ENCODE results near the gene BANP.
"Not testable (repeated sequence)": the region's sequence is repeated elsewhere in the genome, so short reads cannot be mapped to it uniquely, and the experiment has no call there.

BANP gene

DNA sequence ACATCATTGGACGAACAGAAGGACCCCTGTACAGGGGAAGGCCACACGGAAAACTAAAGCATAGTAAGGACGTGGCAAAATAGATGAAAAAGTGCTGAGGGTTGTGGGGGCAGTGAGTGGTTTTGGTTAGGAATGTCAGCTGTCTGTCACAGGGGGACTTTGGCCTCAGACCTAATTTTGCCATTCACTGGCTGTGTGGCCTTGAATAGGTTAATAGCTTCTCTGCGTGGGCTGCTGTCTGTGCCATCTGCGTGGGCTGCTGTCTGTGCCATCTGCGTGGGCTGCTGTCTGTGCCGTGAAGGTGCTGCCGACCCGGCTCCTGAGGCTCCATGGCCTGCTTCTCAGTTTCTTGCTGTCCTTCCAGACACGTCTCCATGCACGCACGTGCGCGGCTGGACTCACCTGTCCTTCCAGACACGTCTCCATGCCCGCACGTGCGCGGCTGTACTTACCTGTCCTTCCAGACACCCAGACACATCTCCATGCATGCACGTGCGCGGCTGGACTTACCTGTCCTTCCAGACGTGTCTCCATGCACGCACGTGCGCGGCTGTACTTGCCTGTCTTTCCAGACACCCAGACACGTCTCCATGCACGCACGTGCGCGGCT lies 47.1 kb downstream of the BANP start:
- not testable (repeated sequence) for DNase-seq

DNA sequence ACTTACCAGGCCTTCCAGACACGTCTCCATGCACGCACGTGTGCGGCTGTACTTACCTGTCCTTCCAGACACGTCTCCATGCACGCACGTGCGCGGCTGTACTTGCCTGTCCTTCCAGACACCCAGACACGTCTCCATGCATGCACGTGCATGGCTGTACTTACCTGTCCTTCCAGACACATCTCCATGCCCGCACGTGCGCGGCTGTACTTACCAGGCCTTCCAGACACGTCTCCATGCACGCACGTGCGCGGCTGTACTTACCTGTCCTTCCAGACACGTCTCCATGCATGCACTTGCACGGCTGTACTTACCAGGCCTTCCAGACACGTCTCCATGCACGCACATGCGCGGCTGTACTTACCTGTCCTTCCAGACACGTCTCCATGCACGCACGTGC lies 47.8 kb downstream of the BANP start:
- not testable (repeated sequence) for DNase-seq

DNA sequence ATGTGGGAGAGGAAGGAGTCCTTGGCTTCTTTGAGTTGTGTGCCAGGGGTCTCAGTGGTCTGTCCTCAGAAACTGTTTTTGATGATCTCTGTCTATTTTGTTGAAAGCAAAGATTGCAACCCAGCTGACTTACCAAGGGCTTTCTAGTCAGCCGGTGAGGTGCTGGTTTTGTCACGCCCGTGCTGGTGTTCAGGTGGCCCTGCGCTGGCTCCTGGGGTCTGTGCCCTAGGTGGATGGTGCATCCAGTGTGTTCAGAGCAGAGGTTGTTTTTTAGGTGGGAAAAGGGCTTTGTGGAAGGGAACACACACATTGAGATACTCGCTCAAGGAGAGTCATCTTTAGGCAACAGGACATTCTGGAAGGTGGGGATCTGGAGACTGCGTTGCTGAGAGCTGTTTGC lies 51.0 kb downstream of the BANP start:
- no peak for DNase-seq

DNA sequence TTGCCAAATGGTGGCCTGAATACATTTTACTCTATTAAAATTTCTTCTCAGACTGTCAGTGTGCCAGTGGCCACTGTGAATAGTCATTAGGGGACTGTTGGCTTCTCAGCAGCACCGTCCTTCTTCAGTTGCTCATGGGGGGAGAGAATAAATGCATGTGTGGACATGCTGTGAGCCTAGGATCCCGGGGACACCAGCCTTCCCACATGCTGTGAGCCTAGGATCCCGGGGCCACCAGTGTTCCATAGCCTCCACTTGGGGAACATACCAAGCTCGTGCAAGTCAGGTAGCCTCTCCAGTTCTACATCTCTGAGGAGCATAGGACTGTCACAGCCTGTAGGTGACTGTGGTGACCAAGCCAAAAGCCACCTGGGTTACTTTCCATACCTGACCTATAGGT lies 51.5 kb downstream of the BANP start:
- no peak for DNase-seq

DNA sequence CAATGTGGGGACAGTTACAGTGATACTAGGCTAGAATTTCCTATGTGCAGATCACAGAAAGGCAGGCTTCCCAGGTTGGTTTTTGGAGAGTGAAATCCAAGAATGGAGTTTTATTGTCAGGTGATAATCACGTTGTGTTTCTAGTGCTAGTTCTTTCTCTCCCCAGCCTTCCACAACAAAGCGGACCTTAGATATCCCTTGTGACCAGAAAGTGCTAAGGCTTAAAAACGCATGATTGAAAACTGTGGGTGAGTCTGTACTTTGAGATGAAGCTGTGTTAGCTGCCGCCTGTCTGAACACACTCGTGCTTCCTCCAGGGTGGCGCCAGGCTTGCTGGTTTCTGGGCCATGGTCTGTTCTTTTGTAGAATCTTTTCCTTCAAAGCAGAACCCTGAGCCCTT lies 52.1 kb downstream of the BANP start:
- no peak for DNase-seq

DNA sequence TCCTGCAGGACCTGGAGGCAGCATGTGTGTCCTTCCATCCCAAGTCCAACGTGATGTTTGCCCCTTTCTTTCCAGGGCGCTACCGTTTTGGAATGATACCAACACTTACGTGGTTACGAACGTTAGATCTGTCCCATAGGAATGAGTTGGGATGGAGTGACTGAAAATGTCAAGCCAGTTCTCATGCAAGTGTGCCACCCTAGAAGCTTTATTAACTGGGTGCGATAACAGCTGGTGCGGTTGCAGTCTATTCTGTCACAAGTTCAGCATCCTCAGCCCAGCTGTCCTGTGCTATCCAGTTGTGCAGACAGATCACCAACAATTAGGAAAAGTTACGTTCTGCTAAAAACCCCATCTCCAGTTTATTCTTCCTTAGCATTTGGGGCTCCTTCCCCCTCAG lies 52.5 kb downstream of the BANP start:
- no peak for DNase-seq

DNA sequence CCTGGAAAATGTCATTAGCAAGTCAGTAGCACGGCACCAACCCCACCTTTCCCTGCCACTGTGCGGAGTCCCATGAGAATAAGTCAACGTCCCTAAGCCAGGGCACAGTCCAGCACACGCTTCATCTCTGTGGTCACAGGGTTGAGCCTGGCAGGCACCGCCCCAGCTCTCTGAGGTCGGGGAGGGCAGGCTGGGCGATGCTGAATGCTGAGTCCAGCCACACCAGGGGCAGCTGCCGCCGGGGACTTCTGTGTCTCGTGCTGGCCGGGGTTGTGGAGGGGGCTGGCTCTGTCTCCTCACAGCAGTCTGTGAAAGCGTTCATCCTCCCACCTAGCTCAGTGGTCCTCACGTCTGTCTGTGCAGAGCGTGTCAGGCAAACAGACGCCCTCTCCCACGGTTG lies 53.2 kb downstream of the BANP start:
- no peak for DNase-seq

DNA sequence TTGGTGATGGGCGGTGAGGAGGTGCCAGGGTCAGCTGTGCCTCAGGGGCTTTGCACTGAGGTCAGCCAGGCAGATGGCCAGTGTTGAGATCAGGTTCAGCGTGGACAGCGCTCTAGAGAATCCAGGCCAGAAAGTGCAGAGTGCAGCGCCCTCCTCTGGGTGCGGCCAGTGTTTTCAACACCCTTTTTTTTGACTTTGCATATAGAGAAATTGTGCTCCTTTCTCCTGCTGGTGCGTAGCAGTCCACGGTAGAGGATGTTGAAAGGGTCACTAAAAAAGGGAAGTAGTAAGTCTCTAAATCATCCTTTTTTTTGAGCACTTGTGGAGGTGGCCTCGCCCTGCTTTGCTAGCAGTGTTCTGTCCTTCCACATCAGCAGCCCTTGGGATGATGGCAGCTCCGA lies 53.9 kb downstream of the BANP start:
- DNase-seq: no peak

DNA sequence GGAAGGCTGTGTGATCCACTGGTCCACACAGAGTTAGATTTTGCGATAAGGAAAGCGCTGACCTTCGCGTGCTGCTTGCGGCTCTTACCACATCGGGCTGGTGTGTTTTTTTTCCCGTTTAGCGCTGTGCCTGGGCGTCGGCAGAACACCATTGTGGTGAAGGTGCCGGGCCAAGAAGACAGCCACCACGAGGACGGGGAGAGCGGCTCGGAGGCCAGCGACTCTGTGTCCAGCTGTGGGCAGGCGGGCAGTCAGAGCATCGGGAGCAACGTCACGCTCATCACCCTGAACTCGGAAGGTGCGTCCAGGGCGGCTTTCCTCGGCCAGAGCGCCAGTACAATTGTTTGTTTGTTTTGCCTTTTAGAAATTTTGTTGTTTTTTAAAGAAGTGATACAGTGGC lies 54.7 kb downstream of the BANP start:
- DNase-seq: no peak

DNA sequence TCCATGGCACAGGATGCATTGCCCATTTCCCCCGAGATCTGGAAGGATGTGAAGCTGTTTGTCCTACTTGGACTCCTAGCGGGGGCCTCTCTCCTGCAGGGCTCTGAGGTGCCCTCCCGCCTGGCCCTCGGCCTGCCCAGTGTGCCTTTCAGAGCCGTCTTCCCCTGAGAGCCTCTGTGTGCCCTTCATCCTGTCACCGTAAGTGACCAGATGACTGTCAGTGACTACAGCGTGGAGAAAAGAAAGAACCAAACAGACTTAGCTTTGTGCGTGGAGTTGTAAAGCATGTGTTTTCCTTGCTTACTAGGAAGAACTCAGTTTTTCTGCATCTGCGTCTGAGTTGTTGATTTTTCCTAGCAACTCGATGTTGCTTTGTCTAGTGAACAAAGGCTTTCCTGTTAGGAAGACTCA lies 56.1 kb downstream of the BANP start:
- peak; percentile 44 for DNase-seq

DNA sequence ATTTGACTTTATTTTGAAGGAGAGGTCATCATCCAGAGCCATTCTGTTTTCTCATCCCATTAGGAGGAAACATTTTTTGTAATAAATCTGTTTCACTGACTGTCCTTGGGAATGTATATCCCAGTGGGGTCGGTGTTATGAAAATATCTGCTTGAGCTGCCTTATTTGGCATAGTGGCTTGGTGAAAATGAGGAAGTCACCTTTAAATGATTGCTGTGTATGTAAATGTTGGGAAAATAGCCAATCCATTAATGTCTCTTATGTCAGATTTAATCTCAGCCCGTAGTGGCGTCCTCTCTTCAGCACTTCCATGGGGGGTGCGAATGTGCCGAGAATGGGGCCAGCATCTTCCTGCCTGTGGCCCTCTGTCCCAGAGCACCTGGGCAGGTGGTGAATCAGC lies 57.6 kb downstream of the BANP start:
- DNase-seq: peak; percentile 15

DNA sequence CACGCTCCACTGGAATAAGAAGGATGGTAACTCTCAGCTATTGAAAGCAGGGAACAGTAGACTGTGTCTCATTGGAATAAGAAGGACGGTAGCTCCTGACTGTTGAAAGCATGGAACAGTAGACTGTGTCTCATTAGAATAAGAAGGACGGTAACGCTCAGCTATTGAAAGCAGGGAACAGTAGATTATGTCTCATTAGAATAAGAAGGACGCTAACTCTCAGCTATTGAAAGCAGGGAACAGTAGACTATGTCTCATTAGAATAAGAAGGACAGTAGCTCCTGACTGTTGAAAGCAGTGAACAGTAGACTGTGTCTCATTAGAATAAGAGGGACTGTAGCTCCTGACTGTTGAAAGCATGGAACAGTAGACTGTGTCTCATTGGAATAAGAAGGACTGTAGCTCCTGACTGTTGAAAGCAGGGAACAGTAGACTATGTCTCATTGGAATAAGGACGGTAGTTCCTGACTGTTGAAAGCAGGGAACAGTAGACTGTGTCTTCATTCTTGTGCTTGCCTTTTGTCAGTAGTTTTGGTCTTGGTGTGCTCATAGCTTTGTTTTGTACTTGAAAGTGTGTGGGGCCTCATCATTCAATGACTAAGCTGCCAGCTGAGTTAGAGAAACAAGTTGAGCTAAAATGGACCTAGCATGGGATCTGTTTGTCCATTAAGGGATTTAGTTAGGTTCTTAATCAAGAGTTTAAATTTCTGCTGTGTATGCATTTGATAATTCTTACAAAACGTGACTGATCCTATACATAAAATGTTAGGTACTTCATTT lies 58.5 kb downstream of the BANP start:
- DNase-seq: no peak

DNA sequence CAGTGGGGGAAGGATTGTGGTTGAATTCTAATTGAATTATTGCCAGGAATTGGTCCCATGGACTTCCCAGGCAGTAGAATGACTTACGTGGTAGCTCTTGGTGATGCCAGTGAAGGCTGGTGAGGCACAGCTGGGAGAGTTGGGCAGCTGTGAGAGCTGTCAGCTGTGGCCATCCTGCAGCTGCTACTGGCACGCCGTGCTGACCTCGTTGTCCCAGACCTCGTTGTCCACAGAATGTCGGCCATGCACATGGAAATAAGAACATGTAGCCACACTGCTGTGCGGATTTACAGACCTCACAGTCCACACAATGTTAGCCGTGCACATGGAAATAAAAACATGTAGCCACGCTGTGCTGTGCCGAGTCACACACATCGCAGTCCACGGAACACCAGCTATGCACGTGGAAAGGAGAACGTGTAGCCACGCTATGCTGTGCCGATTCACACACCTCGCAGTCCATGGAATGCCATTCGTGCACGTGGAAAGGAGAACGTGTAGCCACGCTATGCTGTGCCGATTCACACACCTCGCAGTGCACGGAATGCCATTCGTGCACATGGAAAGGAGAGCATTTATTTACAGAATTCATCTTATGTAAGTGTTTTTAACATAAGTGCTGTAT lies 59.2 kb downstream of the BANP start:
- DNase-seq: no peak

DNA sequence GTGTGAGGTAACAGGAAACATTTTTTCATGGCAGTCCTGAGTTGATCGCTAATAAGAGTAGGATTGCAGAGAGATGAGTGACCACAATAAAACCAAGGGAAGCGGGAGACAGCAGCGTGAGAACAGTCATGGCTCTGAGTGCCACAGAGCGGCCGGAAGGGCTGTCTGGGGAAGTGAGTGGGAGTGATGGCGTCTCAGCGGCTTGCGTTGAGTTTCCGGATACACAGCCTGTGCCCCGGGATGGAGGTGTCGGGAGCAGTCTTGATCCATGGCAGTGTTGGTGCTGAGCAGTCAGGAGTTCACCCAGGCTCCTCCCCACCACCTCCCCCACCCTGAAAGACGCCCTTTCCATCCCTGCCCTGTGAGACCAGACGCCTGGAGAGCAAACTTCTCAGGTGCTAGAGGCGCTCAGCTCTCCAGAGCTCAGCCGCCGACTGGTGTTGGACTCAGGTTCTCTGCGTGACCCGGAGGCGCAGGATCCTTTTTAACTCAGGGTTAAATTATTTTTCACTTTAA lies 59.8 kb downstream of the BANP start:
- DNase-seq: no peak

DNA sequence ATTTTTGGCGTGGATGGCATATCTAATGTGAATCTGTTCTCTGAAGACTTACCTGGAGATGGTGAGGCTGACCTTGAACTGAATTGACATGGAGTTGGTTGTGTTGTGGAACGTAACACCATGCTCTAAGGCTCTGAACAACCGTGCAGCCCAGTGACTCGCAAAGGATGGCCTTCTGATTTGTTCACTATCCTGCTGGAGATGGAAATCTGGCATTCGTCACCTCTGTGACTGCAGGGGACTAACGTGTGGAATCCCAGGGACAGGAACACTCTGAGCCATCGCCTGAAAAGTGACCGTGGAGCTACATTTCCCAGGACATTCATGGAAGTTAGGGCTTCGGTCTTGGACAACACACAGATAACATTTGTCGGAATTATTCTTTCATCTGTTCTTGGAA lies 61.1 kb downstream of the BANP start:
- no peak for DNase-seq

DNA sequence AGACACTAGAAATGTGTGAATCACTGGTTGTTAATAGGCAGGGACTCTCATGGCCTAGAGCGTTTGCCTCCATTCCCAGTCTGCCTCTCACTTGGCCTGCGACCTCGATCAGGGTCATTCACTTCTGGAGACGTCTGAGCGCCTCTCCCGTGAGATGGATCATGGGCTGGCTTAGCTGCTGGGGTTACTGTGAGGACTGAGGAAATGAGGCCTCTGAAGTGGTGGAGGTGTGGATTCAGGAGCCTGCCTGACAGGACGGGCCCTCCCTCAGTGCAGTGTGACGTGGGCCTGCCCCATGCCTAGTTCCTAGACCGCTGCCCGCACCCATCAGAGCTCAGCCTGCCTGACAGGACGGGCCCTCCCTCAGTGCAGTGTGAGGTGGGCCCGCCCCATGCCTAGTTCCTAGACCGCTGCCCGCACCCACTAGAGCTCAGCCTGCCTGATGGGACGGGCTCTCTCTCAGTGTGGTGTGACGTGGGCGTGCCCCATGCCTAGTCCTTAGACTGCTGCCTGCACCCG lies 61.9 kb downstream of the BANP start:
- DNase-seq: no peak

DNA sequence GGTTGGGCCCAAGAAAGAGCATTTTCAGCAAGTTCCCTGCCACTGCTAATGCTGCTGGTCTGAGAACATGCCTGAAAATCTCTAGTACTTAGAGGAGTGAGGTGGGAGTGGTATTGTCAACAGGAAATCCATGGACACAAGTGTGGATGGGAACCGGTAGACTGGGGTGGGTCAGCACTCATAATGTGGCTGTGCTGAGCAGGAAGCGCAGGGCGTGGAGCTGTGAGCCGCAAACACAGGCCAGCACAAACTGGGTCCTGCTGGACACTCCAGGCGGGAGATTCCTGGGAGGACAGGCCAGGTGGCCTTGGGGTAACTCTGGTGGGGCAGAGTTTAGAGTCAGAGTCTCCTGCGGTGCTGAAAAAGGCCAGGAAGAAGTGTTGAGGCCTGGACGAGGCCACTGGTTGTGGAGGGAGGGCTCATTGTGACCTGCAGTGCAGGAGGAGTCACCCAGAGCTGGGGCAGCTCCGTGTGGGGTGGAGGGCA lies 62.6 kb downstream of the BANP start:
- no peak for DNase-seq

DNA sequence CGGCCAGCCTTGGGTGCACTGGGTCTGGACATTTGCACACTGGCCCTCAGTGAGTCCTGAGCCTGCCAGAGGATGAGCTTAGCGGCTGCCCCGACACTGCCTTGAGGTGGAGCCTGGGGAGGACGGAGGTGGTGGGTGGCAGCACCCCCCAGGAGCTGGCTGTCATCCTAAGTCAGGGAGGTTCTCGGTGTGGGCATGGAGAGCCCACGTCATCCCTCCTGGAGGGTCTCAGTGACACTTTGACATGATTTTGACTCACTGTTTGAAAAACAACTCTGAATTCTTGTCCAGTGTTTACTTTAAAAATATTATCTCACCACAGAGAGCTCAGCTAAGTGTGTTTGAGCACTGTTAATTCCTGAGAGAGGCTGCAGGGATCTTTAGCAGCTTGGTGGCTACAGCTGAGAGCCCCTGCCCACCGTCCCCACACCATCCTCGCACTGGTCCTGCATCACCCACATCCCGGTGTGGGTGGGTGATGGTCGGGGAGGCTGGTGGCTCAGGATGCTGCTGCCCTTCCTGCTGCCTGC lies 63.1 kb downstream of the BANP start:
- DNase-seq: no peak

DNA sequence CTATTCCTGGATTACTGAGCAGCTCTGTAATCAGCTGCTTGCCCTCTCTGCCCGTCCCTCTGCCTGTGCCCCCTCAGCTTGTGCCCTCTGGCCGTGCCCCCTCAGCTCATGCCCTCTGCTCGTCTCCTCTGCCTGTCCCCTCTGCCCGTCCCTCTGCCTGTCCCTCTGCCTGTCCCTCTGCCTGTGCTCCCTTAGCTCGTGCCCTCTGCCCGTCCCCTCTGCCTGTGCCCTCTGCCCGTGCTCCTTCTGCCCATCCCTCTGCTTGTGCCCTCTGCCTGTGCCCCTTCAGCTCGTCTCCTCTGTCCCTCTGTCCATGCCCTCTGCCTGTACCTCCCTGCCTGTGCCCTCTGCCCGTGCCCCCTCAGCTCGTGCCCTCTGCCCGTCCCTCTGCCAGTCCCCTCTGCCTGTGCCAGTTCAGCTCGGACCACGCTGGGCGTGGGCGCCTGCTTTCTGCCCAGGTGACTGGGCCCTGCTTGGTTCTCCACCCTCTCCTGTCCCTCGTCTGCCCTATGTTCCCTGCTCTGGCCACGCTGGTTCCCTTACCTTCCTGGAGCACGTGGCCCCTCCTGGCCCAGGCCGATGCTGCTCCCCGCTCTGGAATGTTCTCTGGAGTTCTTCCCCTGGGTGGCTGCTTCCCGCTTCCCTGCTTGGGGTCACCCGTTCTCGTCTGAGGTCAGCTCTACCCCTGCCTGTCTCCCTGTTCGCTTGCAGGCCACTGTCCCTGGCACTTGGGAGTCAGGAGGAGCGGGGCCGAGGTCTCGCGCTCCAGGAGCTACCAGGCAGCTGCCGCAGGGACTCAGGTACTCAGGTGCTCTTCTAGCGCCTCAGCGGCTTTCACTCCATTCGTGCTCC lies 63.9 kb downstream of the BANP start:
- no peak for DNase-seq

DNA sequence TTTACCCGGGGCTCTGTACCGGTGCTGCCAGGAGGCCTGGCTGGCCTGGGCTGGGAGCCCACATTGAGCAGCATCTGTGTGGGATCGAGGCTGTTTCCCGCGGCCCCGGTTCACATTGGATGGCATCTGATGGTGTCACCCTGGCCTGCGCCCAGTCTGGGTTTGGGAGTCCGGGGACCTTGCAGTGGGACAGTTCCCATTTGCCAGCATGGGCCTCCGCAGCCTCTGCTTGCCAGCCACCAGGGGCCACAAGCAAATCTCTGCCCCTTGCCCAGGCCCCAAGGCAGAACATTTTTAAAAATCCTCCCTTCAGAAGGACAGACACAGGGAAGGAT lies 64.5 kb downstream of the BANP start:
- no peak for DNase-seq

DNA sequence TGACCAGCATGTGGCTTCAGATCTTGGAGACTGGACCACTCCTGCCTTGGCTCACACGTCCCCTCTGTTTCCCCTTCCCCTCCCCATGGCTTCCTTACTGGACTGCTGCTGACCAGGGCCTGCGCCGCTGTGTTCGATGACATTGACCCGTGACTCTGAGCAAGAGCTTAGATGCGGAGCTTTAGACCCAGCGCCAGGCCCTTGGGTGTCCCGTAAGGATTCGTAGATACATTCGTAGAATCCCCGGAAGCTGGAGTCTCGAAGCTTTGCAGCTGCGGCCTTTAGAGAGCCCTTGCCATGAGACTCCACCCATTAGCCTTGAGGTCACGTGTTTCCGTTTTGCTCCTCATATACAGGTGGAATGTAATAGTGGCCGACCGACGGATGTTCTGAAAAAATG lies 65.2 kb downstream of the BANP start:
- DNase-seq: not testable (repeated sequence)

DNA sequence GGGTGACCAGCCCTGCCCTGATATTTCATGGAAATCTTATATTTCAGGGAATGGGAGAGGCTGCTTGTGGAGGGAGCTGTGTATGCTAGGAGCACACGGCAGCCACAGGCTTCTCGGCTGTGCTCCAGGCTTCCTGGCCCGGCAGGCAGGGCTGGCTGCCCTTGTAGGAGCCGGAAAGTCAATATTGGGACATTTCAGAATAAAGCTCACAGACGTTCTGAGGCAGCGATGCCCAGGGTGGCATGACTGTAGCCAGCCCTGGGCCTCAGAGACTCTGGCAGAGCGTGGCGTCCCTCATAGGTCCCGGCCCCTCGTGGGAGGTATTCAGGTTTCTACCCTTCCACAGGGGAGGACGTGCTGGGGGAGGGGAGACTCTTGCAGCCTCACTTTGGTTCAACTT lies 65.7 kb downstream of the BANP start:
- DNase-seq: no peak
